ENCODE data around the gene MACC1.

The MACC1 gene

GRCh38 chr7:20114468-20114867, 102.7 kb downstream of the MACC1 start:
- peaks cover 0 to 2% of the 10 kb centered on the region in 2 donors for H3K9me3 Mint-ChIP-seq
- H3K4me3 Mint-ChIP-seq, result no peak overlapping the region
- DNase-seq (no peak), ATAC-seq (replicated peaks) (peak; percentile 41)
- H3K27ac Mint-ChIP-seq, result no peak overlapping the region
- H3K4me1 Mint-ChIP-seq (ENCODE audit: low read depth in 2 of 2), result no peaks in the 10 kb centered on the region
- no peaks in the 10 kb centered on the region for H3K36me3 Mint-ChIP-seq (ENCODE audit: insufficient read depth)
- no peaks in the 10 kb centered on the region for H3K27me3 Mint-ChIP-seq

- H3K4me1 Mint-ChIP-seq (ENCODE audit: low read depth in 2 of 2), result no peaks in the 10 kb centered on the region
- ATAC-seq (replicated peaks) (no peak), DNase-seq (no peak)
- H3K27ac Mint-ChIP-seq, result no peak overlapping the region
- no peaks in the 10 kb centered on the region for H3K36me3 Mint-ChIP-seq (ENCODE audit: insufficient read depth)
- H3K4me3 Mint-ChIP-seq, result no peak overlapping the region
- H3K27me3 Mint-ChIP-seq, result no peaks in the 10 kb centered on the region
- no peaks in the 10 kb centered on the region for H3K9me3 Mint-ChIP-seq
Observed at GRCh38 chr7:20113427-20114027, 103.7 kb downstream of the MACC1 start.

- DNase-seq (no peak), ATAC-seq (replicated peaks) (no peak)
- H3K36me3 Mint-ChIP-seq (ENCODE audit: insufficient read depth), result no peaks in the 10 kb centered on the region
- peaks cover 0 to under 1% of the 10 kb centered on the region in 2 donors for H3K9me3 Mint-ChIP-seq
- H3K4me1 Mint-ChIP-seq (ENCODE audit: low read depth in 2 of 2), result no peaks in the 10 kb centered on the region
- no peak overlapping the region for H3K4me3 Mint-ChIP-seq
- no peak overlapping the region for H3K27ac Mint-ChIP-seq
- no peaks in the 10 kb centered on the region for H3K27me3 Mint-ChIP-seq
Observed at GRCh38 chr7:20112696-20113095, 104.5 kb downstream of the MACC1 start.

- no peak for ATAC-seq (replicated peaks)
- Mint-ChIP-seq H3K27ac (no peak overlapping the region), H3K4me1 (ENCODE audit: low read depth in 2 of 2) (no peaks in the 10 kb centered on the region), H3K36me3 (ENCODE audit: insufficient read depth) (no peaks in the 10 kb centered on the region), H3K27me3 (no peaks in the 10 kb centered on the region), H3K4me3 (no peak overlapping the region), H3K9me3 (peaks cover 0 to 2% of the 10 kb centered on the region in 2 donors)
- DNase-seq, result no peak
Observed at GRCh38 chr7:20111821-20112542, 105.2 kb downstream of the MACC1 start.

GRCh38 chr7:20107582-20107981, 109.6 kb downstream of the MACC1 start:
- Mint-ChIP-seq H3K36me3 (ENCODE audit: insufficient read depth) (no peaks in the 10 kb centered on the region), H3K4me1 (ENCODE audit: low read depth in 2 of 2) (no peaks in the 10 kb centered on the region), H3K27ac (no peak overlapping the region), H3K27me3 (no peaks in the 10 kb centered on the region), H3K9me3 (peaks cover 3 to 4% of the 10 kb centered on the region in 2 donors), H3K4me3 (no peak overlapping the region)
- DNase-seq (no peak), ATAC-seq (replicated peaks) (no peak)

GRCh38 chr7:20104696-20105095, 112.5 kb downstream of the MACC1 start:
- Mint-ChIP-seq H3K9me3 (peaks cover 10 to 11% of the 10 kb centered on the region in 2 donors), H3K27ac (no peak overlapping the region), H3K27me3 (no peaks in the 10 kb centered on the region), H3K4me3 (no peak overlapping the region), H3K4me1 (ENCODE audit: low read depth in 2 of 2) (no peaks in the 10 kb centered on the region), H3K36me3 (ENCODE audit: insufficient read depth) (no peaks in the 10 kb centered on the region)
- ATAC-seq (replicated peaks), result no peak
- no peak for DNase-seq

- H3K27ac Mint-ChIP-seq, result no peak overlapping the region
- H3K4me3 Mint-ChIP-seq, result no peak overlapping the region
- peaks cover 10 to 13% of the 10 kb centered on the region in 2 donors for H3K9me3 Mint-ChIP-seq
- no peak for ATAC-seq (replicated peaks)
- H3K4me1 Mint-ChIP-seq (ENCODE audit: low read depth in 2 of 2), result no peaks in the 10 kb centered on the region
- no peaks in the 10 kb centered on the region for H3K27me3 Mint-ChIP-seq
- H3K36me3 Mint-ChIP-seq (ENCODE audit: insufficient read depth), result no peaks in the 10 kb centered on the region
- no peak for DNase-seq
Observed at GRCh38 chr7:20102982-20103381, 114.2 kb downstream of the MACC1 start.

GRCh38 chr7:20095862-20096261, 121.3 kb downstream of the MACC1 start:
- no peak overlapping the region for H3K4me3 Mint-ChIP-seq

GRCh38 chr7:20095436-20095835, 121.7 kb downstream of the MACC1 start:
- ATAC-seq (replicated peaks), result no peak
- no peak for DNase-seq
- H3K4me3 Mint-ChIP-seq, result no peak overlapping the region
- H3K9me3 Mint-ChIP-seq, result peaks cover 9 to 18% of the 10 kb centered on the region in 2 donors
- no peaks in the 10 kb centered on the region for H3K4me1 Mint-ChIP-seq (ENCODE audit: low read depth in 2 of 2)
- H3K27me3 Mint-ChIP-seq, result no peaks in the 10 kb centered on the region
- no peaks in the 10 kb centered on the region for H3K36me3 Mint-ChIP-seq (ENCODE audit: insufficient read depth)
- H3K27ac Mint-ChIP-seq, result no peak overlapping the region

More at GRCh38 chr7:20095862-20096261, 121.3 kb downstream of the MACC1 start:
- DNase-seq (no peak), ATAC-seq (replicated peaks) (no peak)
- no peak overlapping the region for H3K27ac Mint-ChIP-seq
- peaks cover 9 to 16% of the 10 kb centered on the region in 2 donors for H3K9me3 Mint-ChIP-seq
- no peaks in the 10 kb centered on the region for H3K36me3 Mint-ChIP-seq (ENCODE audit: insufficient read depth)
- H3K4me1 Mint-ChIP-seq (ENCODE audit: low read depth in 2 of 2), result no peaks in the 10 kb centered on the region
- H3K27me3 Mint-ChIP-seq, result no peaks in the 10 kb centered on the region

GRCh38 chr7:20089431-20089830, 127.8 kb downstream of the MACC1 start:
- no peaks in the 10 kb centered on the region for H3K36me3 Mint-ChIP-seq (ENCODE audit: insufficient read depth)
- H3K9me3 Mint-ChIP-seq, result peaks cover 2 to 18% of the 10 kb centered on the region in 2 donors
- ATAC-seq (replicated peaks), result no peak
- no peaks in the 10 kb centered on the region for H3K27me3 Mint-ChIP-seq
- H3K4me1 Mint-ChIP-seq (ENCODE audit: low read depth in 2 of 2), result no peaks in the 10 kb centered on the region
- H3K27ac Mint-ChIP-seq, result no peak overlapping the region
- H3K4me3 Mint-ChIP-seq, result no peak overlapping the region
- no peak for DNase-seq

GRCh38 chr7:20085086-20085485, 132.1 kb downstream of the MACC1 start:
- DNase-seq (no peak), ATAC-seq (replicated peaks) (no peak)
- Mint-ChIP-seq H3K27me3 (no peaks in the 10 kb centered on the region), H3K4me3 (no peak overlapping the region), H3K36me3 (ENCODE audit: insufficient read depth) (no peaks in the 10 kb centered on the region), H3K9me3 (peaks cover 2 to 7% of the 10 kb centered on the region in 2 donors), H3K27ac (no peak overlapping the region), H3K4me1 (ENCODE audit: low read depth in 2 of 2) (no peaks in the 10 kb centered on the region)
